TTC549 (cell line): ENCODE results near the gene P2RX2.

Source experiments
- FAIRE-seq: peaks from 2 replicates; lab custom pipeline; 2012; peaks lifted over from hg19 to GRCh38; lab: Jason Lieb, UNC

Gene P2RX2

DNA sequence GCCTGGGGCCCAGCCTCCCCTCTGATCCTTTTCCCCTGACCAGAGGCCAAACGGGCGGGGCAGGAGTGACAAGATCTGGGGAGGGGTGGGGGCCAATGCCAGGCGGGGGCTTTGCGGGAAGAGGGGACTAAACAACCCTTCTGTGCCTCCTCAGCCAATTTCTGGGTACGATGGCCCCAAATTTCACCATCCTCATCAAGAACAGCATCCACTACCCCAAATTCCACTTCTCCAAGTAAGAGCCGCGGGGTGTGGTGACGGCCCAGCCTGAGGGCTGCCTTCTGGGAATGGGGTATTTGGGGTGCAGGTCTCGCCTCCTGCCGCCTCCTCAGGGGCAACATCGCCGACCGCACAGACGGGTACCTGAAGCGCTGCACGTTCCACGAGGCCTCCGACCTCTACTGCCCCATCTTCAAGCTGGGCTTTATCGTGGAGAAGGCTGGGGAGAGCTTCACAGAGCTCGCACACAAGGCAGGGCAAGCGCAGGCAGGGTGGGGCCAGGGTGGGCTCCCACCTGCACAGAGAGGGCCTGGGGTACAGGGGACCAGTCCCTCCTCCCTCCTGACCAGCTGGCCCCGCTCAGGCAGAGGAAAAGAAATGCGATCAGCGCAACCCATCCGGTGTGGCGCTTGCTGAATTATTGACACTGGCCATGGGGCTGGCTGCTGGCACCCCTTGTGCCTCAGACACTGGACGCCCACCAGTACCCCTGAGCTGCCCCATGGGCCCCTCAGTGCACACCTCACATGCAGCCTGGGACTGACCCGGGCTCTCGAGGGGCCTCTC, 1.7 kb downstream of the P2RX2 start:
- no peak for FAIRE-seq

GRCh38 chr12:132620899-132621656, 2.5 kb downstream of the P2RX2 start:
- FAIRE-seq: no peak

DNA sequence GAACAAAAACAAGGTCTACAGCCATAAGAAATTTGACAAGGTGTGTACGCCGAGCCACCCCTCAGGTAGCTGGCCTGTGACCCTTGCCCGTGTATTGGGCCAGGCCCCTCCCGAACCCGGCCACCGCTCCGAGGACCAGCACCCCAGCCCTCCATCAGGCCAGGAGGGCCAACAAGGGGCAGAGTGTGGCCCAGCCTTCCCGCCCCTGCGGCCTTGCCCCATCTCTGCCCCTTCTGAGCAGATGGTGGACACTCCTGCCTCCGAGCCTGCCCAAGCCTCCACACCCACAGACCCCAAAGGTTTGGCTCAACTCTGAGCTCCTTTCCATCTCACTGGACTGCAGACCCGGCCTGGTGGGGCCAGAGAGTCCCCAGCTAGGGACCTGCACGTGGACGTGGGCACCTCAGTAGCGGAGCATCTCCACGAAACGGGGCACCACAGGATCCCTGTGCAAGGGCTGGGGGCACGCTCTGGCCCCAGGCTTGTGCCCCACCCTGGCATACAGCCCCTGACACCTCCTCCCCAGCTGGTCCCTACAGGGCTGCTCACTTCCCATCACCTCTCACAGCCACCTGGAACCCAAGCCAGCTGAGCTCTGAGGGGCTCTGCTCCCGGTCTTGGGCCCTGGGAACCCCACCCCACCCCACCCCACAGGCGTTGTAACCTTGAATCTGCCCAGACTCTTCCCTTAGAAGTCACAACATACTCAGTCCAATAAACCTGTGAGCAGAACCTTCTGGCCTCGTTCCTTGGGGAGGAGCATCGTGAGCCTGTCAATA, 3.3 kb downstream of the P2RX2 start:
- no peak for FAIRE-seq

GRCh38 chr12:132622437-132623071, 4.0 kb downstream of the P2RX2 start:
- FAIRE-seq: no peak

- no peak for FAIRE-seq
These were observed 4.7 kb downstream of the P2RX2 start for GRCh38 chr12:132623072-132623869.

DNA sequence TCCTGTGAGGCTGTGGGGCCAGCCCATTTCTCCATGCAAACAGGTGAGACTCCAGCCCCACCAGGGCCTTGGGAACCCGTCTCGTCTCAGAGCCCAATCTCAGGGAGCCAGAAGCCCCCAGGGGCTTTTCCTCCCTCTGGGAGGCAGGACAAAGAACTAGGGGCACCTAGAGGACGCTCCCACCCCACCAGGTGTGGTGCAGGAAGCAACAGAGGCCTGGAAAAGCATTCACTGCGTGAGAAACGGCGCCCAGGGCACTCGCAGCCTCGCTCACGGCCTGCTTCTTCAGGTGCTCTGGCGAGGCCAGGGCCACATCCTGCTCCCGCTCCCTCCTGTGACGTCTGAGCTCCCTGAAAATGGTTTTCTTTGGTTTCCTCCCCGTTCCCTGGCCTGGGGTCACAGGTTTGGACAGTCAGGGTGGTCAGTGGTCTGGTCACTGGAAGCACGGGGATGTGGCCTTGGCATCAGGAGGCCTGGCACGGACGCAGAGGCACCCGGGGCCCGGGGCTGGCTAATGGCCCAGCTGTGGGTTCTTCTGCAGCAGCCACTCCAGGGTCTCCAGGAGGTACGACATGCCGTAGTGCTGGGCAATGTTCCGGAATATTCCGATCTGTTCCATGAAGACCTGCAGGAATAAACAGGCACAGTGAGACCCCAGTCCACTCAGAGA, 5.7 kb downstream of the P2RX2 start:
- no peak for FAIRE-seq

DNA sequence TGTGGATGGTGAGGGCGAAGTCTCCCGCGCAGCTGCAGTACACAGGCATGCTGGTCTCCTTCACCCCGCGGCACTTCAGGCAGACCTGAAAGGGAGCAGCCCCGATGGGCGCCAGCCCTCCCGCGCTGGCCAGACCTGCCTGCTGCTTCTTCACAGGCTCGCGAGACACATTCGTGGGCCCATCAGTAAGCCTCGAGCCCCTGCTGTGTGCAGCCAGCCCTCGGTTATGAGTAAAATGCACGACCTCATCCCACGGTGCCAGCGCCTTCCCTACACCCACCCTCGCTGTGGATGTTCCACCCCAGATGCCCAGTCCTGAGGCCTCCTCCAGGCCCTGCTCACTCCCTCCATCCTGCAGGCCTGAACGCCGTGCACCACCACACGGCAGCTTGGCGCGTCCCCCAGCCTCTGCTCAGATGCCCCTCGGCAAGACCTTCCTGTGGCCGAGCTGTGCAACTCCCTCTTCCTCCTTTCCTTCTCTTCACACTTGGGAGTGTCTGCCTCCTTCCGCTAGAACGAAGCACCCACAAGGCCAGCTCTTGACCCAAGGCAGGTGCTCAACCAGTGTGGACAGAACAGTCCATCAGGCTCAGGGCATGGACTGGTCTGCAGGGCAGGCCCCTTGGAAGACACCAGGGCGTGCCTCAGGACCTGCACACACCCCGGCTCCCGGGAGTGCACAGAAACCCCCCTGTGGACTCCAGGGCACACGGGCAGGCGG, 6.5 kb downstream of the P2RX2 start:
- no peak for FAIRE-seq

- no peak for FAIRE-seq
These were observed 7.3 kb downstream of the P2RX2 start for GRCh38 chr12:132625731-132626430.

DNA sequence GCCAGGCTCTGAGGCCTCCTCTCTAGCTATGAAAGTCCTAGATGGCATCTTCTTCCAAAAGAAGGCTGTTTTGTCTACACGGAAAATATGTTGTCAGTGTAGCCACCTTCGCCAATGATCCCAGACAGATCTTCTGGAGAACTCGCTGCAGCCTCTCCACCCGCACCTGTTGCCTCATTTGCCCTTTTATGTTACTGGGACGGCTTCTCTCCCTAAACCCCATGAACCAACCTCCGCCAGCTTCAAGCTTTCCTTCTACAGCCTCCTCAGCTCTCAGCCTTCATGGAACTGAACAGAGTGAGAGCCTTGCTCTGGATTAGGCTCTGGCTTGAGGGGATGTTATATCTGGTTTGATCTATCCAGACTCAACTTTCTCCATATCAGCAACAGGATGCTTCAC, 10.8 kb downstream of the P2RX2 start:
- FAIRE-seq: no peak

DNA sequence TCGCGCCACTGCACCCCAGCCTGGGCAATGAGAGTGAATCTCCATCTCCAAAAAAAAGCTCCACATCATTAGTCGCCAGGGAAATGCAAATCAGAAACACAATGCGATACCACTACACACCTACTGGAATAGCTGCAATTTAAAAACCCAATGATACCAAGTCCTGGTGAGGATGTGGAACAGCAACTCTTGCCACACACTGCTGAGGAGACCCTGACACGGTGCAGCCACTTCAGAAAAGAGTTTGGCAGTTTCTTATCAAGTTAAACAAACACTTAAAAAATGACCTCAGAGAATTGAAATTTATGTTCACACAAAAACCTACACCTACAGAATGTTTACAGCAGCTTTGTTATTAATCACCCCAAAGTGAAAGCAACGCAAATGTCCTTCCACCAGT, 12.1 kb downstream of the P2RX2 start:
- no peak for FAIRE-seq

- no peak for FAIRE-seq
These were observed 13.1 kb downstream of the P2RX2 start for GRCh38 chr12:132631666-132632065.

DNA sequence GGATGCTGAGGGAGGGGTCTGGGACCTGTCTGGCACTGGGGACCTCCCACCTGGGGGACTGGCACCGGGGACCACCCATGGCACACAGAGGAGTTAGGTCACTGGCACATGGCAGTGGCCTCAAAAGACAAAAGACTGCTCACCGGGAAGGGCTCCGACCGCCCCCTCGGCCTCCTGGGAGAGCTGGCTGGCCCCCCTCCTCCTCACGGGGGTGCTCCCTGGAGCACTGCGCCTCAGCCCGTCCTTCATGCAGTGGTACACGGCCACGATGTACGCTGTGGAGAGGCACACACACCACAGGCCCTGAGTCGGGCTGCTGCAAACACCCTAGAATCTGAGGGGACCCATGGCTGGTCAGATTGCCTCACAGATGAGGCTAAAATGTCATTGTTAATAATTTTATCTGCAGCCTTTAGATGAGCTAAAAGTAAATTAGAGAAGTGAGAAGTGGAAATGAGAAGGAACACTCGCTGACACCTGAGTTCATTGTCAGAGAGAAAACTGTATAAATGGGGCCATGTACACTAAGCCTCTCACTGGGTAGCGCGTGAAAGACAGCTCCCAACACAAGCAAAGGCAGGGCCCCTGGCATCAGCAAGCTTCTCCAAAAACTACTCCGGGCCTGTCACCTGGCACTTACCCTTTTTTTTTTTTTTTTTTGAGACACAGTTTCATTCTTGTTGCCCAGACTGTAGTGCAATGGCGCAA, 14.1 kb downstream of the P2RX2 start:
- no peak for FAIRE-seq

DNA sequence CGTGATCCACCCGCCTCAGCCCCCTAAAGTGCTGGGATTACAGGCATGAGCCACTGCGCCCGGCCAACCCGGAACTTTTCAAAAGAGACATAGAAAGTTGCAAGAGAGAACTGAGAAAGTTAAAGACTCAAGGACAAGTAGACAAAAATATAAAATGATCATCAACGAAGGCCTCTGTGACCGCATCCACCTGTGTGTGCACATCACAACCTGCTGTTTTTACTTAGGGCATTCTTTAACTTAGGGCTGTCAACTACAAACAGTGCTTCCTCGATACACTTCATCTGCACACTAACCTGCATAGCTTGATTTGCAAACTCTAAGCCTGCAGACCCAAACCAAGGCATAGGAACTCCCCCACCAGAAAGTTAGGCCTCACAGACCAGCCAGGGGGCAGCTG, 14.8 kb downstream of the P2RX2 start:
- no peak for FAIRE-seq

DNA sequence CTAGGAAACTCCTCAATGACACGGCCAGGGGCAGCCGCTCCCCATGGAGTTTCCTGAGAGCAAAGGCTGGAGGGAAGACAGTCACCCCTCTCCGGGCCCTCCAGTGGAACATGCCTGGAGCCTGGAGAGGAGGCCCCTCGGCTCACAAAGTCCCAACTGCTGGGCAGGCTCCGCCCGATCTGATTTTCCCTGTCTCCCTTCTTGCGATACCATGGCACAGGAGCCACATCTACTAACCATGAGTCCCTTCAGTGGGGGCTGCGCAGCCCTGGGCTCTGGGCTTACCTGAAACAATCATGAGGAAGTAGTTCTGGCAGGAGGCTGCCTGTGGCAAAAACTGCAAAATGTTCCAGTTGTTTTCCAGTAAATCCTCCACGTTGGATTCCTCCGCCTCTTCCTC, 15.3 kb downstream of the P2RX2 start:
- FAIRE-seq: no peak

GRCh38 chr12:132634411-132634990, 15.9 kb downstream of the P2RX2 start:
- no peak for FAIRE-seq

GRCh38 chr12:132635076-132635955, 16.7 kb downstream of the P2RX2 start:
- FAIRE-seq: no peak

- no peak for FAIRE-seq
These were observed 19.2 kb downstream of the P2RX2 start for GRCh38 chr12:132637811-132638210.
